OCI-LY7 (cell line): ENCODE data around the gene CGNL1. TPM values are rescaled to one million over a fixed set of nuclear protein-coding genes. Genes with fewer than 3 reads are reported as not detected.

ENCODE experiments used
- BruUV-seq: library from RNA; stranded (reverse); fragments of 400-500 nt; replicated peaks from 2 replicates; lab custom pipeline; 2021; lab: Mats Ljungman, UMichigan
- CTCF ChIA-PET: fragments of 300-600 bp; sonication (Branson Sonifier 250); formaldehyde crosslinking; loops from one replicate; lab custom pipeline; 2022; ENCODE audit warnings: antibody characterized with exemption; ENCODE audit not compliant: unreplicated experiment; lab: Charles Lee
- POLR2A ChIA-PET: fragments of 300-600 bp; sonication (Branson Sonifier 250); formaldehyde crosslinking; loops from one replicate; lab custom pipeline; 2022; ENCODE audit warnings: antibody characterized with exemption; lab: Charles Lee
- DNase-seq: peaks from one replicate; pipeline ENCODE4 v3.0.0-alpha.2; 2015; ENCODE audit warnings: low spot score
- H2AFZ ChIP-seq: fragments of 200-600 bp; sonication (generic), shearing (Covaris generic); 2 replicates; pipeline ENCODE4 v1.6.1; 2014; ENCODE audit warnings: mild to moderate bottlenecking, antibody characterized with exemption, low read length, moderate library complexity
- H3K27ac ChIP-seq: fragments of 200-600 bp; sonication (generic); 2 replicates; pipeline ENCODE4 v1.5.1; 2014; ENCODE audit warnings: mixed run types, low read depth, mild to moderate bottlenecking, moderate library complexity, low read length, inconsistent platforms; ENCODE audit not compliant: poor library complexity, severe bottlenecking
- H3K36me3 ChIP-seq: fragments of 200-600 bp; sonication (generic); 2 replicates; pipeline ENCODE4 v1.6.1; 2014; ENCODE audit warnings: mild to moderate bottlenecking, antibody characterized with exemption, low read length, moderate library complexity, mixed read lengths; ENCODE audit not compliant: insufficient read depth
- H3K4me1 ChIP-seq: fragments of 200-600 bp; sonication (generic); 2 replicates; pipeline ENCODE4 v1.5.1; 2014; ENCODE audit warnings: mild to moderate bottlenecking, low read length; ENCODE audit not compliant: insufficient read depth, poor library complexity, severe bottlenecking
- H3K4me2 ChIP-seq: fragments of 200-600 bp; sonication (generic); 2 replicates; pipeline ENCODE4 v1.6.1; 2014; ENCODE audit warnings: mild to moderate bottlenecking, low read length
- H3K4me3 ChIP-seq: fragments of 200-600 bp; sonication (generic); 2 replicates; pipeline ENCODE4 v1.5.1; 2014; ENCODE audit warnings: mild to moderate bottlenecking, low read depth, low read length; ENCODE audit not compliant: poor library complexity, severe bottlenecking
- H3K79me2 ChIP-seq: fragments of 200-600 bp; sonication (generic); 2 replicates; pipeline ENCODE4 v1.6.1; 2016; ENCODE audit warnings: low read depth, mild to moderate bottlenecking, low read length, moderate library complexity, mixed read lengths; ENCODE audit not compliant: insufficient read depth
- H3K9me2 ChIP-seq: fragments of 200-600 bp; sonication (generic); 2 replicates; pipeline ENCODE4 v1.6.1; 2016; ENCODE audit warnings: mild to moderate bottlenecking, low read length, mixed read lengths; ENCODE audit not compliant: insufficient read depth
- H3K9me3 ChIP-seq: fragments of 200-600 bp; sonication (generic); 2 replicates; pipeline ENCODE4 v1.6.1; 2014; ENCODE audit warnings: mild to moderate bottlenecking, mixed run types, low read length, mixed read lengths
- H4K20me1 ChIP-seq: fragments of 200-600 bp; sonication (generic); 2 replicates; pipeline ENCODE4 v1.6.1; 2014; ENCODE audit warnings: mild to moderate bottlenecking, antibody characterized with exemption, low read length, moderate library complexity, mixed read lengths; ENCODE audit not compliant: insufficient read depth
- CTCF ChIP-seq: fragments of 200-600 bp; sonication (generic); conservative IDR thresholded peaks from 2 replicates; pipeline ENCODE4 v1.5.1; 2014; ENCODE audit warnings: mild to moderate bottlenecking, antibody characterized with exemption, low read length, moderate library complexity, mixed read lengths
- EZH2phosphoT487 ChIP-seq: fragments of 200-600 bp; sonication (generic); IDR thresholded peaks from 2 replicates; pipeline ENCODE4 v1.6.1; 2018; ENCODE audit warnings: low read depth, borderline replicate concordance, mild to moderate bottlenecking, mixed run types, antibody characterized with exemption, low read length, moderate library complexity, mixed read lengths
- intact Hi-C: fragments of 100-400 bp; cut with micrococcal nuclease; formaldehyde crosslinking; loops from one replicate; pipeline ENCODE4 v1.10.0; 2022; ENCODE audit not compliant: unreplicated experiment
- total RNA-seq, 2 experiments: library from RNA; depleted of rRNA in 1 of 2; stranded (reverse); fragments of >200 nt in 1 of 2; shearing (Covaris generic) in 1 of 2; gene quantifications; 2 replicates each; pipeline ENCODE4 v1.2.3, GENCODE V29; 2014 to 2022

The CGNL1 gene
- total RNA-seq, 2 experiments from 2014 or later, result 0.04 TPM; not detected in 1

GRCh38 chr15:57538821-57539220, 162.5 kb downstream of the CGNL1 start:
- H3K4me3 ChIP-seq, result no peak overlapping the region
- H3K79me2 ChIP-seq, result no peaks in the 10 kb centered on the region
- H2AFZ ChIP-seq, result no peak overlapping the region
- no peaks in the 10 kb centered on the region for H3K4me1 ChIP-seq
- DNase-seq, result no peak
- no TSS peak for BruUV-seq
- intact Hi-C loops, result no loop called here
- no peaks in the 10 kb centered on the region for H4K20me1 ChIP-seq
- no peaks in the 10 kb centered on the region for H3K9me3 ChIP-seq
- H3K9me2 ChIP-seq, result no peaks in the 10 kb centered on the region
- no peaks in the 10 kb centered on the region for H3K36me3 ChIP-seq
- H3K4me2 ChIP-seq, result no peak overlapping the region
- ChIA-PET CTCF (no interaction called here), POLR2A (no interaction called here)
- TF ChIP-seq CTCF, result no peak
- no peak for TF ChIP-seq EZH2phosphoT487
- no peak overlapping the region for H3K27ac ChIP-seq

GRCh38 chr15:57540211-57540610, 163.9 kb downstream of the CGNL1 start:
- POLR2A ChIA-PET, result no interaction called here
- Histone ChIP-seq H4K20me1 (no peaks in the 10 kb centered on the region), H2AFZ (no peak overlapping the region), H3K27ac (no peak overlapping the region), H3K9me3 (no peaks in the 10 kb centered on the region), H3K36me3 (no peaks in the 10 kb centered on the region), H3K4me1 (no peaks in the 10 kb centered on the region), H3K9me2 (no peaks in the 10 kb centered on the region), H3K79me2 (no peaks in the 10 kb centered on the region), H3K4me2 (no peak overlapping the region), H3K4me3 (no peak overlapping the region)
- DNase-seq, result no peak
- intact Hi-C loops, result loop anchor here (5.0 kb wide), 1 partner anchor 198 kb away; no protein-coding TSS in a partner anchor
- BruUV-seq, result no TSS peak
- CTCF ChIA-PET, result no interaction called here
- no peak for TF ChIP-seq EZH2phosphoT487
- no peak for TF ChIP-seq CTCF

- no peak overlapping the region for H3K4me2 ChIP-seq
- no peaks in the 10 kb centered on the region for H3K4me1 ChIP-seq
- no peaks in the 10 kb centered on the region for H3K79me2 ChIP-seq
- no peak overlapping the region for H2AFZ ChIP-seq
- H3K27ac ChIP-seq, result no peak overlapping the region
- TF ChIP-seq EZH2phosphoT487 (no peak), CTCF (no peak)
- CTCF ChIA-PET, result no interaction called here
- H3K9me2 ChIP-seq, result no peaks in the 10 kb centered on the region
- H3K36me3 ChIP-seq, result no peaks in the 10 kb centered on the region
- no TSS peak for BruUV-seq
- intact Hi-C loops, result loop anchor here (5.0 kb wide), 1 partner anchor 198 kb away; no protein-coding TSS in a partner anchor
- H4K20me1 ChIP-seq, result no peaks in the 10 kb centered on the region
- POLR2A ChIA-PET, result no interaction called here
- no peak for DNase-seq
- H3K4me3 ChIP-seq, result no peak overlapping the region
- no peaks in the 10 kb centered on the region for H3K9me3 ChIP-seq
Observed at GRCh38 chr15:57540736-57541135, 164.4 kb downstream of the CGNL1 start.
